Stimulated activated CD4-positive, alpha-beta T cell treated with anti-CD3 and anti-CD28 coated beads, Interleukin-4, amount 100 ng/mL, for 1 hour (primary cell): ENCODE data around the gene SFT2D3.

Experiments used
- DNase-seq: peaks from one replicate; pipeline ENCODE4 v3.0.0-alpha.2; 2020

The SFT2D3 gene, protein sequence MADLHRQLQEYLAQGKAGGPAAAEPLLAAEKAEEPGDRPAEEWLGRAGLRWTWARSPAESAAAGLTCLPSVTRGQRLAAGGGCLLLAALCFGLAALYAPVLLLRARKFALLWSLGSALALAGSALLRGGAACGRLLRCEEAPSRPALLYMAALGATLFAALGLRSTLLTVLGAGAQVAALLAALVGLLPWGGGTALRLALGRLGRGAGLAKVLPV

DNA sequence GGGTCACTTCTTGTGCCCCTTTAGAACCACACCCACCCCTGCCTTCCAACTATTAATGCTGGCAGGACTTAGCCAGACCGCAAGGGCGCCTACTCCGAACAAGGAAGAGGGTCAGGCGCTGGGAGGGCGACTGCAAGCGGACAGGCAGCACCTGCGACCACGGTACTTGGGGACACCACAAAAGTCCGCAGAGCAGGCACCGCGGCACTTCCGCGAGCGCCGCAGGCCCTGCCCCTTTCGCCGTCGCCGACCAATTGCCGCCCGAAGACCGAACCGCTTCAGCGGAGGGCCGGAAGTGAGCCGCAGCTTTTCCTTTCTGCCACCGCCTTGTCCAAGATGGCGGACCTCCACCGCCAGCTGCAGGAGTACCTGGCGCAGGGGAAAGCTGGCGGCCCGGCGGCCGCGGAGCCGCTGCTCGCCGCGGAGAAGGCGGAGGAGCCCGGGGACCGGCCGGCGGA, at the start of gene SFT2D3:
TSS of gene SFT2D3 (plus strand) at position 305 of the 458 bp plus-strand sequence. CDS start at position 337, 32 bp downstream.
- DNase-seq = peak; percentile 88

DNA sequence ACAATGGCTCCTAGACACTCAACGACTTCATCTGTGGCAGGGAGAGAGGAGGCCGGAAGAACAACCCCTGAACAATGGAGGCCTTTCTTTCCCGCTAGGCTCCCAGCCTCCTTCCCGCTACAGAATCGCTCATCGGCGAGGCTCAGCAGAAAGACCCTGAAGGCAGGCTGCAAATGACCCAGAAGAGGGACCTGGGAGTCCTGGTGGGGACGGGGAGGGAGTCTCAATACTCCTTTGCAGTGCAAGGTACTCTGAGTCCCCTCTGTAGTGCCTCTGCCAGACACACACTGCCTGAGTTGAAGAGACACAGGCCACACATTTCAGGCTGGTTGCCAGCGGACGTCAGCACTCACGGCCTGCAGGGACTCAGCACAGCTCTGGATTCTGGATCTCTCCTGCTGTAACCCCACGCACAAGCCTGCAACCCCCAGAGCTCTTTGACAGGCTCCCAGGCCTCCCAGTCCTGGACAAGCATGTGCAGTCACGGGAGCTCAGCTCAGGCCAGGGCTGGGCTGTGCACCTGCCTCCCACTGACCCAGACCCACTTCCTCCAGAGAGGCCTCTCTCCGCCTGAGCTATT, 49.2 kb upstream of the SFT2D3 start:
- DNase-seq = no peak

DNA sequence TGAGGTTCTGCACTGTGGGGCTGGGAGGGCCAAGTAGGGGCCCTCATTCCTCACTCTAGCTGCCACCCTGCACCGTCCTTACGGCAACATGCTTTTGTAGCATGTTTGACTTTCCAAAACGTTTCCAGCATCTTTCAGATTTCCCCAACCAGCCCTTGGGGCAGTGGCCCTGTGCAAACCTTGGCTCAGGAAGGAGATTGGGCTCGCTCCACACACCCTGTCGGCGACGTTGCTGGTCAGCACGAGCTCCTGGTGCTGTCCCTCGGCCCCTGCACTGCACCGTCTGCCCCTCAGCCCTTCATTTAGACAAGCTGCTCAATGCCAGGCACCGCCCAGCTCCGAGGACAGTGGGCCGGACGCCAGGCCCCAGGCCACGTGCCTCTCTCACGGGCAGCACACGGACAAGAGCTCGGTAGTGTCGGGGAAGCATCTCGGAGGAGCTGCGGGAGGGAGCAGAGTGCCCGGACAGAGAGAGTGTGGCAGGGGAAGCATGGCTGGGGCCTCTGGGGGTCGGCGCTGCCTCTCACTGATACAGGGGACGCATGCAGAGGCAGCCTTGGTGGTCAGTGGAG, 48.4 kb upstream of the SFT2D3 start:
- DNase-seq = no peak

DNA sequence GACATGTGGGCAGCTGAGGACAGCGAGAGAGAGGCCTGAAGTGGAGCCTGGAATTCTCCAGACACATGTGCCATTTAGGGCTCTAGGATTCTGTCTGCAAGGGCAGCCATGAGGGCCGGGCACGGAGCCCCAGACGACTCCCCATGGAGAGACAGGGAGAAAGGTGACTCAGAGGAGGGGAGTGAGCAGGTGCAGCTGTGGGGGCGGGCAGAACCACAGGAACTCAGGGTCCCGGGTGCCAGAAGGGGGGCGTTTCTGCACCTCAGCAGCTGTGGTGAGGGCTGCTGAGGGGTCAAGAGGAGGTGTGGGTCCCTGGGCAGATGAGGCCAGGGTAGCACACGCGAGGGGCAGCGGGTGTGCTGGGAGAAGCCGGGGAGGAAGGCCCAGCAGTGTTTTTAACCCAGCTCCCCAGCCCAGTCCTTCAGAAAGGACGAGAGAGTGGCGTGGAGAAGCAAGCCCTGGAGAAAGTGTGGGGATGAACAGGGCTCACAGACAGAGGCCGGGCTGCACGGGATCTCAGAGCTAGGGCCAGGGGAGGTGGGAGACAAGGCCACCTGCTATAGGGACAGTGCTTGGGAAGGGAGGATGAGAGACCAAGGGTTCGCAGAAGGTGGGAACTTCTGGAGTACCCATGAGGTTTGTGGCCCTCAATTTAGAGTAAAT, 47.7 kb upstream of the SFT2D3 start:
- DNase-seq = no peak

DNA sequence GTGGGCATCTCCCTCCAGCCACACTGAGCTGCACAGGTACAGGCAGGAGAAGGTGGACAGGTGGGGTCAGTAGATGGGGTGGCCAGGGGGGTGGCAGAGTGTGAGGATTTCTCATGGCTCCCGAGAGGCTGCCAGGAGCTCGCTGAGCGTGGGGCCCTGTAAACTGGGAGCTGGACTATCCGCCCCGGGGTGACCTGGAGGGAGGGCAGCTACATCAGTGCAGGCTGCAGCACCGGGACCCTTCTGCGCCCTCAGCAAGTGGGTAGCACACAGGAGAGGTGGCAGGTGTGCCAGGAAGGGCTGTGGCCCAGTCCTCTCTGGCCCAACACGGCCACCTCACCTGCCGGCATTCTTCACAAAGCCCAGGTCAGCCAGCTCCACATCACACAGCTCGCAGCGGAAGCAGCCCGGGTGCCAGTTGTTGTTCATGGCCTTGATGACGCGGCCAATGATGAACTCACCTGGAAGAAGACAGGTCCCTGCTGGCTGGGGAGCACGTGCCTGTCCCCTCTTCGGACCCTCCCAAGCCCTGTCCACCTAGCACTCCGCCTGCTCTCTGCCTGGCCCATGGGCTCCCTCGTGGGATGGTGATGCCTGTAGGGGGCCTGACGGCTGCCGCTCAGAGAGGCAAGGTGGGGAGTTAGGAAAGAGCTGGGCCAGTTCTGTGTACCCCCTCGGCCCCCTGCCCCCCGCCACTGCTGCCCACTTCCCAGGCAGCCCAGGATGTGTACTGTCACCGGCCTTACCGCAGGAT, 47.0 kb upstream of the SFT2D3 start:
- DNase-seq = no peak

DNA sequence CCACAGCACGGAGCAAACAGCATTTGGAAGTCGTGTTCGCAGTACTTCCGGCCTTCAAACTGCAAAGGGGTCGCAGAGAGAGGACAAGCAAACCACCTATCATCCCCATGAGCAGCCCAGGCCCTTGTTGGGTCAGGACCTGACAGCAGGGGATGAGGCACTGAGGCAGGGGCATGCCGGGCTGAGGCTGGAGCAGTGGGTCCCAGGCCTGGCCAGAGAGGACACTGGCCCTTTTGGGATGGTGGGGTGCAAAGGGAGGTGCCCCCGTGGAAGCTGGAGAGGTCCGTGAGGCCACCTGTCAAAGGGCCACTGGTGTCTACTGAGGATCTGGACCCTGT, 46.5 kb upstream of the SFT2D3 start:
- no peak for DNase-seq

DNA sequence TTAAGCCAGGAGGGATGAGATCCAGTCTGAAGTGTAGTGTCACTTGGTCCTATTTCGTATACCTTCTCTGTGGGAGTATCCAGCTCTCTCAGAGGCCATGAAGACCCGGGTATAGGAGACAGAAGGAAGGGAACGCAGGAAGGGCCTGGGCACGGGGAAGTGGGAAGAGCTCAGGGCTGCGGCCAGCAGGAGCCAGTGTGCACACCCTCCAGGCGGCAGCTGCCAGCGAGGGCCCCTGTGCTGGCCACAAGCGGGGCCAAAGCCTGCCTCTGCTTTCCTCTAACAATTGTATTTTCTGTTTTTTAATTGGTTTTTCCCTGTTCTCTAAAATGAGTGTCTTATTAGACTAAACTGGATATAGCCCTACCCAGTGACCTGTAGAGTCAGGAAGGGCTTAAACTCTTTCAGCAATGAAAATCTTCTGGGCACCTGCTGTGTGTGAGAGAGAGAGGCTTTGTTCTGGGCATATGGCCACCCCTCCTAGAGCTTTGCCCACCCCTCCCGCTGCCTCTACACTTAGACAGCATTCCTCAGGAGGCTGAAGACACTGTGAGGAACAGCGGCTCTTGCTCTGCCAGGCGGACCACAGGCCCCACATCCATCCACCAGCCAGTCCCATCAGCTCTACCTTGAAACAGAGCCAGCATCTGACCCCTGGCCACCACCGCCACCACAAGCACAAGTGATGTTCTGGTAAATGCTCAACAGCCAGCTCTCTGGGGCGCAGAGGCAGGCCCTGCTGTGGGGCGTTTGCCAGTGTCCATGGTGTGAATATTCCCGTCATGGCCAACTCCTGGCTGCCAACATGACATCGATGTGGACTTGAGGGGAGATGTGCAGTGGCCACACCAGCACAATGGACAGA, 45.9 kb upstream of the SFT2D3 start:
- no peak for DNase-seq

DNA sequence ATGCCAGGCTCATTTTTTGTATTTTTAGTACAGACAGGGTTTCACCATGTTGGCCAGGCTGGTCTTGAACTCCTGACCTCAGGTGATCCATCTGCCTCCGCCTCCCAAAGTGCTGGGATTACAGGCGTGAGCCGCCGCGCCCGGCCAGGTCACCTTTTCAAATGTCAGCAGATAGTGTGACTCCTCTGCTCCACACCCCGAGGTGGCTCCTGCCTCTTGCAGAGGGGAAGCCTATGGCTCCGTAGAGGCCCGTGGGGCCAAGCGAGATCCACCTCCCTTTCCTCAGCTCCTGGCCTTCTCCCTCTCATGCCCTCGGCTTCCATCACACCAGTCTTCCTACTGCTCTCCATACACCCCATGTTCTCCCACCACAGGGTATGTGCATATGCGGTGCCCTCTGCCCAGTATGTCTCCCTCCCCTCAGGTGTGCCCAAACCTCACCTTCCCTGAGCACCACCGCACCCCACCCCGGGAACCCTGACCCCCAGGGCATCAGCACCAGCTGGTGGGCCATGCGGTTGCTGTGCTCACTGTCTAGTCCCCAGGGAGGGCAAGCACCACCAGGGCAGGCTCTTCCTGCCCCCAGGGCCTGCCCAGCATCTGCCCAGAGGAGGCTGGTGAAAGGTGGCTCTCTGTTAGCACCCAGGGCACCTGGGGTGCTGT, 44.6 kb upstream of the SFT2D3 start:
- DNase-seq = no peak

DNA sequence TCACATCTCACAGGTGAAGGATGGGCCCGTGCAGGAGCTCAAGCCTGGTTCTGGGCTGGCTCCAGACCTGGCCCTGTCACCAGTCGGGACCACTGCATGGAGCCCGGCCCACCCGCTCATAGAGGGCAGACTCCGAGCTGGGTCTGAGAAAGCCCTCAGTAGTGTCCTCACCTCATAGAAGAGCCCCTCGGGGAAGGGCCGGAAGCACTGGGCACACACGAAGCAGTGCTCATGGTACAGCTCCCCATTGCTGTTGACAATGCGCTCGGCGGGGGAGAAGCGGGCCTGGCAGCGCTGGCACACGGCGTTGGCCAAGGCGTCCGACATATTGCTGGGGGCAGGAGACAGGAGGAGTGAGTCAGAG, 44.1 kb upstream of the SFT2D3 start:
- DNase-seq = no peak

DNA sequence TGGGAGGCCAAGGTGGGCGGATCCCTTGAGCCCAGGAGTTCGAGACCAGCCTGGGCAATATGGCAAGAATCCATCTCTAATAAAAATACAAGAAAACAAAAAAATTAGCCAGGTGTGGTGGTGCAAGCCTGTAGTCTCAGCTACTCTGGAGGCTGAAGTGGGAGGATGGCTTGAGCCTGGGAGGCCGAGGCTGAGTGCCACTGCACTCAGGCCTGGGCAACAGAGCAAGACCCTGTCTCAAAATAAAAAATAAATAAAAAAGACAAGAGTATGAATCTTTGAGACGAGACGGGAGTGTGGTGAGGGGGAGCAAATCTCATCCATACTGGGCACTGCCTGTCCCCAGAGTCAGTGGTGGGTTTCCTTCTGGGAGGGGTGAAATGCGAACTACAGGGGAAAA, 43.2 kb upstream of the SFT2D3 start:
- no peak for DNase-seq

DNA sequence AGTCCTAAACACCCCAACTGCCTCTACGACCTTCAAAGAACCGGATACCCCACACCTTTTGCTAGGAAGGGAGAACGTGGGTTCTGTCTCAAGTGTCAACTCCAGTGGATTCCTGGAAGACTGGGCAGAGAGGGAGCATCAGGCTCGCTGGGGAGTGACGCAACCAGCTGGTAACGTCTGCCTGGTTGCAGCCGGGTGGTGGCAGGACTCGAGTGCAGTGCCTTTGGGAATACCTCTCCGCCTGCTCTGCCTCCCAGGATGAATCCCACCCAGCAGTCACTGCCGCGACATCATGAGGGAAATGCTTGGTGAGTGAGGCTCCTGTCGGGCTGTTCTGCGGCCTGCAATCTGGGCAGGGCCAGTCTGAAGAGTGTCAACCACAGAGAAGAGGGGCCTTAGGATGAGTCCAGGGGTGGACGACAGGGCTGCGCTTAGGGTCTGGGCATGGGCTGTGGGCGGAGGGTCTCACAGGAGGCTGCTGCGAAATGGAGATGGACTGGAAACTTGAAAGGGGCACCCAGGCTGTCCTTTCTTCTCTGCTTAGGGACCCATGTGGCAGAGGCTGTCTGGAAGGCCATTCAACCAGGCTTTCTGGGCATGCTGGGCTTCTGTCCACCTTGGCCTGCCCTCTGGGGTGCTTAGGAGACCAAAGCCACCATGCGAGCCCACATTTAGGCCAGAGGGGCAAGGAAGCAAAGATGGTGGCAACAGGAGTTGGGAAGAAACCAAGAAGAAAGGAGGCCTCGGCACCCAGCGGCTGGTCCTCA, 42.5 kb upstream of the SFT2D3 start:
- DNase-seq = no peak

DNA sequence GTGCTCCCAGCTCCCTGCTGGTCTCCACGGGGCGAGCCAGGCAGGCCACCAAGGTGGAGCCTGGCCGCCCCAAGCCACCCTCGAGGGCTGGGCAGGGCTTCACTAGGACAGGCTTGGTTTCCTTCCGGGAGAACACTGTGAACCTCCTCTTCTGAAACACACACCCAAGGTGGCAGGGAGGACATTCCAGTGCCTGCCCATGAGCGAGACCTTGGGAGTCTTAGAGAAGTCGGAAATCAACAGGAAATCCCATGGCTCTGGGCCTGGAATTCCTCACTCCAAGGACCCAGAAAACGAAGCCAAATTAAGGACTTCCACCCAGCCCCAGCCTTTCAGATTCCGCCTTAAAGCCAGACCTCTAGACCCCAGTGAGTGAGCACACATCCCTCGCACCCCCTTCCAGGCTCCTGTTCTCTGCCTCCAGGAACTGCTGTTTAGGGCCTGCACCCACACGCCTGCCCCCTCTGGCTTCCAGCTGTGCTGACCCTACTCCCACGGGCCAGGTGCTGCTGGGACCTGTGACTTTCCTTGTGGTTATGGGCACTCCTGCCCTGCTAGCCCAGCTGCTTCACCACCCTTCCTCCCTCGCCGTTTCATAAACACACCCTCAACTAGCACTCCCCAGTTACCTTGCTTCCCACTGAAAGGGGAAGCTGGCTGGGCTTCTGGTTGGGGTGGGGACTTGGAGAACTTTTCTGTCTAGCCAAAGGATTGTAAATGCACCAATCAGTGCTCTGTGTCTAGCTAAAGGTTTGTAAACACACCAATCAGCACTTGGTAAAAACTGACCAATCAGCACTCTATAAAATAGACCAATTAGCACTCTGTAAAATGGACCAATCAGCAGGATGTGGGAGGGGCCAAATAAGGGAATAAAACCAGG, 41.6 kb upstream of the SFT2D3 start:
- DNase-seq = no peak

DNA sequence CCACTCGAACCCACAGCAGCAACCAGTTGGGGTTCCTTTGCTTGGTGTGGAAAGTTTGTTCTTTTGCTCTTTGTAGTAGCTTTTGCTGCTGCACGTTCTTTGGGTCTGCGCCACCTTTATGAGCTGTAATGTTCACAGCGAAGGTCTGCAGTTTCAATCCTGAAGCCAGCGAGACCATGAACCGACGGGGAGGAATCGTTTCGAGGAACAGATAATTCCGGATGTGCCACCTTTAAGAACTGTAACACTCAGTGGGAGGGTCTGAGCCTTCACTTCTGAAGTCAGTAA, 41.1 kb upstream of the SFT2D3 start:
- no peak for DNase-seq

DNA sequence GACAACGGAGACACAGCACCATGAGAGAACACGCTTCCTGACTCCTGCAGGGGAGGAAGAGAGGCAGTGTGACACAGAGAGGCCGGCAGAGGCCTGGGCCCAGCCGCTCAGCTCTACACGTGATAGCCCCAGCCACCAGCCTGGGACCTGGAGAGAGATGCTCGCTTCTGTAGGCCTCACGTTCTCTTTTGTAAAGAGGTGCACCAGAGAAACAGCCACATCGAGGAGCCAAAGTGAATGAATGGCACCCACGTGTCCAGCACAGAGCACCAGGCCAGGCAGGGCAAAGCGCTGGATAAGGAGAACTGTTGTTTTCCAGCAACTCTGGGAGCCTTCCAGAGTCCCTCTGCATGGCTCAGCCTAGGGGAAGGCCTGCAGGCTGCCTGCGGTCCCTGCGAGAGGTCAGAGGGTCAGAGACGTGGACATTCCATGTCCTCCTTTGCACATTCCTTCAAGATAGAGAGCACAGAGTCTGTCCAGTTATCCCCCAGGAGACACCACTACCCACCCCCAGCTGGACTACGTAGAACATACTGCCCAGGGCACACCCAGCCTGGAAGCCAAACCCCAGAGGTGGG, 40.1 kb upstream of the SFT2D3 start:
- no peak for DNase-seq

DNA sequence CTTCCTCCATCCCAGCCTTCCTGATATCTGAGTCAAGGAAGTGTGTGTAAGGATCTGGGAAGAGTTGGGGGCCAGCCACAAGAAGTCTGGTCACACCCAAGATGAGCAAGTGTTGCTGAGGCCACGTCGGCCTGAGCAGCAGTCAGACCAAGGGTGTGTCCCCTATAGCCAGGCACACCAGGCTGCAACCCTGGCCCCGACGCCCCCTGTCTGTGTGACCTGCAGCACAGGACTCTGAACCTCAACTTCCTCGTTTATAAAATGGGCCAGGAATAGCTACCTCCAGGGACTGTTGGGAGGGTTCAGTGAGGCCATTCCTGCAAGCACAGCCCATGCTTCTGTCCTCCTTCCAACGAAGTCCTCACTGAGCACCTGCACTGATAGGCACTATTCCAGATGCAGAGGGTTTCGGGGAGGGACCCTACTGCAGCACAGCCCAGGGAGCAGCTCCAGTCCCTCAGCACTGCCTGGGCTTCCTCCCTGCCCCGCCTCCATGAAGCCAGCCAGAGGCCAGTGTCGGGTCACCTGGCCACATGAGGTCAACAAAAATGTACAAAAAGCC, 39.3 kb upstream of the SFT2D3 start:
- no peak for DNase-seq

DNA sequence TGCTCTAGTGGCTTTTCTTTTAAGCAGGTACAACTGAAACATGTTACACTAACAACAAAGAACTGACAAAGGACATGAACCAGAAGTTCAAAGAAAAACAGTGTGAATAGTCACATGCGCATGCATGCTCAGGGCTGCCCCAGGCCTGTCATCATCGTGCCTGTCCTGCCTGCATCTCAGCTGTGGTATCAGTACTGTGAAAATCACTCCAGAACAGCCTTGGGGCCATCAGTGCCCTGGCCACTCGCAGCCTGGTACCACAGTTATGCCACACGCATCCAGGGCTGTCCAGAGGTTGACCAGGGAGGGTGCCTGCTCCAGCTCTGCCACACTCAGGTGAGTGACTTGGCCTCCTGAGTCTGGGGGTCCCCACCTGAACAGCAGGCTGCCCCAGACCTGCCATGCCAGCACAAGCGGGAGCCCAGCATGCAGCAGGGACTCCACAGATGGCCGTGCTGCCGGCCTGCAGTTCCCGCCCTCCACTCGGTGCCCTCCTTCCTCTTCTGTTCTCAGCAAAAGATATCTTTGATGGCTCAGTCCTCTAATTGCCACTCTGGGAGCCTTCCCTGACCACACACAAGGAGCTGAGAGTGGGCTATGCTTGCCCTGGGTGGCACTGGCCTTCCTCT, 38.2 kb upstream of the SFT2D3 start:
- no peak for DNase-seq

DNA sequence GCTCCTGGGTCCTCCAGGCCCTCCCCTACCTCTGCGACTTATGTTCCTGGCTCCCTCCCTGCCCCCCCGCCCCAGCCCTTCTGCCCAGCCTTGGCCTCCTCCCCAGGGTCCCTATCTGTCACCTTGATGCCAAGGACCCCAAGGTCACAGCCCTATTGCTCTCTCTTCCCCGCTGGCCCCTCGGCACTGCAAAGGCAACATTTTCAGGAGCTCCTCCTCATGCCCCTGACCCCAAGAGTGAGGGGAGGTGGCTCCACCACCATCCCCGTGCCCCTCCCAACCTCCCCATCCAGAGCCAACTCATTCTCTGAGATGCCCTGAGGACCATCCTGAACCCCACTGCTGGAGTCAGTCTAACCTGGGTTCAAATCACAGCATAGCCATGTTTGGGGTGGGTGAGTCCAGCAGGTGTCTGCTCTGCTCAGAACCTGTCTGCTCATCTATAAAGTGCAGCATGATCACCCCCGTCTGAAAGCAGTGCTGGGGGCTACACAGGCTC, 37.7 kb upstream of the SFT2D3 start:
- no peak for DNase-seq

DNA sequence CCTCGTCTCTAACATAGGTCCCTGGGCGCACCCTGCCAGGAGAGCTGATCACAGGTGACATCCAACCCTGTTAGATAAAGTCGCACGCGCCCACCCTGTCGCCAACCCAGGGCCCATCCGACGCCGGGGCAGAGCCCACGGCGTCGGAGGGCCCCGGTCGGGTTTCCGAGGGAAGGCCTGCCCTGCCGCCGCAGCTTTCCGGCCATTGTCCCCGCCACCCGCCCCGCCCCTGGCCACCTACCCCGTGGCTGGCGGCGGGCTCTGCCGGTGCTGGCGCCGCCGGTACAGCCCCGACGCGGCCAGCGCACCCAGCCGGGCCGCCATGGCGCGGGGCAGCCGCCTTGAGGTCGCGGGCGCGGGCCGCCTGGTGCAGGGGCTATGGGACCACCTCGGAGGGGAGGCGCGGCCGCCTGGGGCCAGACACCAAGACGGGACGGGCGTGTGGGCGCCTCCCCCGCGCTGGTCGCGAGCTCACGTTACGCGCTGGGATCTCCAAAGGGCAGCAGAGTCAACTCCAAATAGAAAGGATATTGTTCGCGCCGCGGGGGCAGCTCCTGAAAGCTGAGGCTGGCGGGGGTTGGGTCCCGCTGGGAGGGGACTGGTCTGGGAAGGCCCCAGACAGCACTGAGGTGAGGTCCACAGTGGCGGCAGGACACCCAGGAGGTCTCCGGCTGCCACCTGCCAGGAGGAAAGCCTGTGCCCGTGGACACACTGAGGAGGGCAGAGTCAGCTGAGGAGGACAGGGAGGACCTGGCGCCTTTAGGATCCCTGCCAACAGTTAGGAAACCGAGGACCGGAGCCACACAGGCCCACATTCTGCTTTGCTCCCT, 37.0 kb upstream of the SFT2D3 start:
- no peak for DNase-seq
